Keratinocyte (primary cell): ENCODE results near the gene KDM2A. TPM values are rescaled to one million over a fixed set of nuclear protein-coding genes. Genes with fewer than 3 reads are reported as not detected.

ENCODE experiments used
- DNase-seq: peaks from one replicate; pipeline ENCODE4 v3.0.0-alpha.2; 2011; ENCODE audit warnings: low read depth, missing footprints, low spot score
- FAIRE-seq: peaks from 2 replicates; lab custom pipeline; 2011; peaks lifted over from hg19 to GRCh38; lab: Jason Lieb, UNC
- H2AFZ ChIP-seq: 2 replicates; pipeline ENCODE4 v1.6.0; 2012; ENCODE audit warnings: low read length, control low read depth, inconsistent platforms; ENCODE audit not compliant: control insufficient read depth
- H3K27ac ChIP-seq: 2 replicates; pipeline ENCODE4 v1.5.1; 2011; ENCODE audit warnings: low read length; ENCODE audit not compliant: control insufficient read depth, insufficient read depth
- H3K27me3 ChIP-seq: 3 replicates; pipeline ENCODE4 v1.6.0; 2011; ENCODE audit warnings: low read length; ENCODE audit not compliant: control insufficient read depth, insufficient read depth; ENCODE audit errors: extremely low read depth
- H3K36me3 ChIP-seq, 2 experiments: 2 replicates in 1 of 2; 3 replicates in 1 of 2; pipeline ENCODE4 v1.5.1; 2011; ENCODE audit warnings: low read length in 2 of 2, mild to moderate bottlenecking in 1 of 2; ENCODE audit not compliant: control insufficient read depth in 2 of 2, insufficient read depth in 2 of 2; ENCODE audit errors: extremely low read depth in 1 of 2
- H3K4me1 ChIP-seq: 3 replicates; pipeline ENCODE4 v1.5.1; 2011; ENCODE audit warnings: low read length; ENCODE audit not compliant: control insufficient read depth, insufficient read depth; ENCODE audit errors: extremely low read depth
- H3K4me2 ChIP-seq: 3 replicates; pipeline ENCODE4 v1.6.0; 2011; ENCODE audit warnings: low read depth, low read length; ENCODE audit not compliant: control insufficient read depth, insufficient read depth; ENCODE audit errors: extremely low read depth
- H3K4me3 ChIP-seq, 3 experiments: fragments of 200-600 bp in 1 of 3; sonication (generic) in 1 of 3; 2 replicates in 2 of 3; 3 replicates in 1 of 3; pipeline ENCODE4 v1.5.1; 2011 to 2016; ENCODE audit warnings: low read length in 3 of 3, mild to moderate bottlenecking in 3 of 3, control low read depth in 2 of 3, inconsistent platforms in 1 of 3, low read depth in 1 of 3, mixed read lengths in 1 of 3, mixed run types in 1 of 3, moderate library complexity in 1 of 3; ENCODE audit not compliant: control insufficient read depth in 2 of 3, insufficient read depth in 2 of 3; ENCODE audit errors: extremely low read depth in 1 of 3
- H3K79me2 ChIP-seq: 2 replicates; pipeline ENCODE4 v1.6.0; 2012; ENCODE audit warnings: low read length; ENCODE audit not compliant: control insufficient read depth, insufficient read depth
- H3K9ac ChIP-seq: 3 replicates; pipeline ENCODE4 v1.6.0; 2011; ENCODE audit warnings: low read length; ENCODE audit not compliant: control insufficient read depth, insufficient read depth; ENCODE audit errors: extremely low read depth
- H3K9me1 ChIP-seq: 3 replicates; pipeline ENCODE4 v1.6.0; 2011; ENCODE audit warnings: low read length; ENCODE audit not compliant: control insufficient read depth, insufficient read depth; ENCODE audit errors: extremely low read depth
- H3K9me3 ChIP-seq: 2 replicates; pipeline ENCODE4 v1.5.1; 2012; ENCODE audit warnings: low read depth, low read length; ENCODE audit not compliant: control insufficient read depth
- H4K20me1 ChIP-seq: 3 replicates; pipeline ENCODE4 v1.6.0; 2011; ENCODE audit warnings: low read length; ENCODE audit not compliant: control insufficient read depth, insufficient read depth; ENCODE audit errors: extremely low read depth
- CTCF ChIP-seq, 3 experiments: IDR thresholded peaks in 1 of 3; conservative IDR thresholded peaks in 1 of 3; optimal IDR thresholded peaks in 1 of 3; 2 replicates in 2 of 3; 3 replicates in 1 of 3; pipeline versions ENCODE3 to v1.5.1; 2011; ENCODE audit warnings: low read length in 3 of 3, mild to moderate bottlenecking in 3 of 3, moderate library complexity in 2 of 3, control low read depth in 1 of 3, inconsistent platforms in 1 of 3; ENCODE audit not compliant: insufficient read depth in 2 of 3; ENCODE audit errors: extremely low read depth in 1 of 3
- EZH2 ChIP-seq: IDR thresholded peaks from one replicate; pipeline ENCODE4 v1.6.1; 2012; ENCODE audit warnings: inconsistent platforms, mild to moderate bottlenecking, low read length, moderate library complexity
- dilution Hi-C: fragments of 300-500 bp; cut with MboI; formaldehyde crosslinking; loops from one replicate; pipeline ENCODE4 v1.7.0; 2020; ENCODE audit warnings: low sequenced_read_pairs; ENCODE audit not compliant: extremely low pct_ligation_motif_present
- polyA plus RNA-seq, 5 experiments: library from polyadenylated mRNA; depleted of rRNA in 3 of 5; stranded (reverse) in 3 of 5; stranded (forward) in 1 of 5; unstranded in 1 of 5; fragments of >200 nt; gene quantifications; 1 replicate in 1 of 5; 2 replicates in 3 of 5; 3 replicates in 1 of 5; pipeline versions ENCODE4 v1.2.1 to v1.2.3, GENCODE V29; 2011 to 2012; ENCODE audit warnings: missing spikeins in 2 of 5, low read depth in 1 of 5, low replicate concordance in 1 of 5

The KDM2A gene
- polyA plus RNA-seq, 1 donor (not counting 4 experiments of a cell fraction or from before 2014, with no cell fraction given) = 29.9 TPM

- no peak overlapping the region for H3K27ac ChIP-seq
- no peaks in the 10 kb centered on the region for H4K20me1 ChIP-seq
- FAIRE-seq (no peak), DNase-seq (no peak)
- no peak overlapping the region for H3K9ac ChIP-seq
- no peaks in the 10 kb centered on the region for H3K4me1 ChIP-seq
- H3K27me3 ChIP-seq = no peaks in the 10 kb centered on the region
- H3K36me3 ChIP-seq = peaks cover 12 to 13% of the 10 kb centered on the region in 2 experiments
- H3K9me1 ChIP-seq = no peaks in the 10 kb centered on the region
- H2AFZ ChIP-seq = no peak overlapping the region
- no peak for TF ChIP-seq EZH2
- no peak for TF ChIP-seq CTCF (optimal IDR thresholded peaks at IDR 0.05 in 1 of 3, IDR thresholded peaks at IDR 0.05 in 1 of 3, conservative IDR thresholded peaks at IDR 0.05 in 1 of 3; ENCODE audit: extremely low read depth in 1 of 3, insufficient read depth in 2 of 3, low read length in 3 of 3)
- H3K4me2 ChIP-seq = no peak overlapping the region
- no peaks in the 10 kb centered on the region for H3K79me2 ChIP-seq
- dilution Hi-C loops = no loop called here
- H3K4me3 ChIP-seq = no peak overlapping the region
- no peaks in the 10 kb centered on the region for H3K9me3 ChIP-seq
Observed at GRCh38 chr11:67227726-67228125, 108.7 kb downstream of the KDM2A start.

- no peak overlapping the region for H3K9ac ChIP-seq
- no peak overlapping the region for H3K27ac ChIP-seq
- H3K27me3 ChIP-seq = no peaks in the 10 kb centered on the region
- peaks cover 12% of the 10 kb centered on the region for H3K4me1 ChIP-seq
- no peak for TF ChIP-seq EZH2
- DNase-seq (no peak), FAIRE-seq (no peak)
- no peaks in the 10 kb centered on the region for H3K9me3 ChIP-seq
- no peaks in the 10 kb centered on the region for H3K79me2 ChIP-seq
- no peak overlapping the region for H2AFZ ChIP-seq
- H4K20me1 ChIP-seq = no peaks in the 10 kb centered on the region
- H3K4me2 ChIP-seq = no peak overlapping the region
- no peak overlapping the region for H3K4me3 ChIP-seq
- dilution Hi-C loops = loop anchor here (5.0 kb wide), 1 partner anchor 53 kb away; no protein-coding TSS in a partner anchor
- H3K36me3 ChIP-seq = peaks cover 10 to 17% of the 10 kb centered on the region in 2 experiments
- no peaks in the 10 kb centered on the region for H3K9me1 ChIP-seq
Observed at GRCh38 chr11:67230406-67230805, 111.3 kb downstream of the KDM2A start.

- Histone ChIP-seq H3K27ac (no peak overlapping the region), H3K4me3 (no peak overlapping the region), H3K9me3 (no peaks in the 10 kb centered on the region), H2AFZ (no peak overlapping the region), H3K9ac (no peak overlapping the region), H3K36me3 (peaks cover 9 to 17% of the 10 kb centered on the region in 2 experiments), H3K4me2 (no peak overlapping the region), H4K20me1 (no peaks in the 10 kb centered on the region), H3K27me3 (no peaks in the 10 kb centered on the region), H3K9me1 (no peaks in the 10 kb centered on the region), H3K4me1 (peaks cover 12% of the 10 kb centered on the region), H3K79me2 (peaks cover under 1% of the 10 kb centered on the region)
- DNase-seq (no peak), FAIRE-seq (no peak)
- TF ChIP-seq CTCF (optimal IDR thresholded peaks at IDR 0.05 in 1 of 3, IDR thresholded peaks at IDR 0.05 in 1 of 3, conservative IDR thresholded peaks at IDR 0.05 in 1 of 3; ENCODE audit: extremely low read depth in 1 of 3, insufficient read depth in 2 of 3, low read length in 3 of 3) (no peak), EZH2 (no peak)
- dilution Hi-C loops = loop anchor here (5.0 kb wide), 1 partner anchor 54 kb away; no protein-coding TSS in a partner anchor
Observed at GRCh38 chr11:67230886-67231285, 111.8 kb downstream of the KDM2A start.
